Choroid plexus epithelial cell (primary cell): ENCODE data around the gene STAU1.

Experiments
- DNase-seq: peaks from one replicate; pipeline ENCODE4 v3.0.0-alpha.2; 2010; ENCODE audit warnings: low read depth
- H3K4me3 ChIP-seq: 2 replicates; pipeline ENCODE4 v1.5.1; 2011; ENCODE audit warnings: low read depth, mild to moderate bottlenecking, control low read depth, low read length, moderate library complexity
- CTCF ChIP-seq: conservative IDR thresholded peaks from 2 replicates; pipeline ENCODE4 v1.5.1; 2011; ENCODE audit warnings: low read depth, mild to moderate bottlenecking, control low read depth, inconsistent platforms, low read length, moderate library complexity

The STAU1 gene

GRCh38 chr20:49187851-49188641, at the start of gene STAU1:
TSS of gene STAU1 (minus strand) at chr20:49188334. CDS start at chr20:49166201, 22,133 bp downstream.
- no peak for TF ChIP-seq CTCF
- peak; percentile 98 for DNase-seq

GRCh38 chr20:49237531-49237930, 49.4 kb upstream of the STAU1 start:
- H3K4me3 ChIP-seq = no peak overlapping the region
- no peak for DNase-seq
- no peak for TF ChIP-seq CTCF

More at GRCh38 chr20:49187851-49188641, at the start of gene STAU1:
- H3K4me3 ChIP-seq = peak within 1 kb of the TSS; percentile 76

GRCh38 chr20:49236301-49236700, 48.2 kb upstream of the STAU1 start:
- no peak overlapping the region for H3K4me3 ChIP-seq
- DNase-seq = no peak
- TF ChIP-seq CTCF = no peak

- DNase-seq = no peak
- H3K4me3 ChIP-seq = no peak overlapping the region
- TF ChIP-seq CTCF = no peak
These were observed 46.7 kb upstream of the STAU1 start for GRCh38 chr20:49234831-49235230.

DNA sequence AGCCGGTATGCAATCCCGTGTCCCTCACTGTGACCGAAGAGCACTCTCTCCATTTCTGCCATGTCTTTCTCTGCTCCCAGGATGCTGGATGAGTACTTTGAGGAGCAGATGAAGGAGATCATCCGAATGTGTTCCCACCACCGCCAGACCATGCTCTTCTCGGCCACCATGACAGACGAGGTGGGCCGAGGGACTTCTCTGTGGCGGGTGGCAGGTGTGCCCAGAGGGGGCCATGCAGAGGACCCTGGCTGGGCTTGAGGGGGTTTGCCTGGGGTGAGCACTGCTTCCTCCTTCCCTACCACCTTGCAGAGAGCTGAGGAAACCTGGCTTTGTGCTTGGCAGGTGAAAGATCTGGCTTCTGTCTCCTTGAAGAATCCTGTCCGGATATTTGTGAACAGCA, 45.1 kb upstream of the STAU1 start:
- DNase-seq = no peak
- no peak for TF ChIP-seq CTCF
- H3K4me3 ChIP-seq = no peak overlapping the region

- no peak overlapping the region for H3K4me3 ChIP-seq
- no peak for TF ChIP-seq CTCF
- DNase-seq = no peak
These were observed 43.3 kb upstream of the STAU1 start for GRCh38 chr20:49231471-49231870.

DNA sequence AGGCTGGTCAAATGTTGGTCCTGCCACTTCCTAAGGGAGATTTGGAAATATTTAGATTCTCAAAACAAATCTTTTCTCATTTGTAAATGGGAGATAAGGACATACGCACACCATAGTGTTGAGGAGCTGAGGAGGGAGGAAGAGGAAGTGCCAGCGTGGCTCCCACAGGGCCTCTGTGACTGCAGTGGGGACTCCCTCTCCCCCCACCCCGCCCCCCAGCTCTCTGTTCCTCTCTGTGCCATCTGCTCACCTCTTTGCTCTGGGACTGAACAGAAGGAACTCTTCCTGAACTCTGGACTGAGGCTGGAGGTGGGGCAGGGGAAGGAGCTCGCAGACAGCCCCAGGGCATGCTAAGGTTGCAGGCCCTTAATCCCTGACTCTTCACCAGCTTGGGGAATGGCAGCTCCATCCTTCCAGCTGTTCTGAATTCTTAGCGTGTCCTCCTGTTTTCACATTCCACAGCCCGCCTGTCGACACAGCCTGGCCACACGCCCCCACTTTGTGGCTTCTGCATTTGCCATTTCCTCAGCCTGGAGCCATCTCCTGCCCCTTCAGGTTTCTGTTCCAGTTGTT, 42.5 kb upstream of the STAU1 start:
- DNase-seq = peak; percentile 43
- H3K4me3 ChIP-seq = no peak overlapping the region
- TF ChIP-seq CTCF = no peak
